Transverse colon (tissue), 4 donors: ENCODE measurements around the gene CLIP3.

ENCODE experiments used
- EP300 ChIP-seq: sonication (generic); formaldehyde crosslinking; IDR thresholded peaks from one replicate; pipeline ENCODE4 v1.6.1; 2017; ENCODE audit warnings: antibody characterized with exemption, low read depth
- POLR2A ChIP-seq: fragments of 450-650 bp; IDR thresholded peaks from one replicate; pipeline ENCODE4 v1.6.1; 2016; ENCODE audit warnings: antibody characterized with exemption, mild to moderate bottlenecking, moderate library complexity
- POLR2AphosphoS5 ChIP-seq, 3 donors: sonication (generic); formaldehyde crosslinking; IDR thresholded peaks; one replicate each; pipeline ENCODE4 v1.6.1; 2016; ENCODE audit warnings: antibody characterized with exemption in 3 of 3
- TF ChIP-seq, protein P1 (sequence below), 5 experiments: fragments of 200-600 bp in 3 of 5; fragments of 450-650 bp in 2 of 5; sonication (generic) in 3 of 5; IDR thresholded peaks; 1 replicate in 2 of 5; 2 replicates in 3 of 5; pipeline ENCODE4 v1.5.1; 2016 to 2017; ENCODE audit warnings: antibody characterized with exemption in 5 of 5, inconsistent platforms in 3 of 5, mild to moderate bottlenecking in 2 of 5, moderate library complexity in 1 of 5

DNA sequence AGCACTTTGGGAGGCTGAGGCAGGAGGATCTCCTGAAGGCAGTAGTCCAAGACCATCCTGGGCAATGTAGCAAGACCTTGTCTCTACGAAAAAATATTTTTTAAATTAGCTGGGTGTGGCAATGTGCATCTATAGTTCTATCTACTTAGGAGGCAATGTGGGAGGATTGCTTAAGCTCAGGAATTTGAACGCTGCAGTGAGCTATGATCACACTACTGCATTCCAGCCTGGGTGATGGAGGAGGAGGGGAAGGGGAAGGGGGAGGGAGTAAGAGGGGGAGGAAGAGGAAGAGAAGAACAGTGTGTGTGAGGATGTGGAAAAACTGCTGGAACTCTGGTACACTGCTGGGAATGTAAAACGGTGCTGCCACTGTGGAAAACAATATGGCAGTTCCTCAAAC lies 9.2 kb upstream of the CLIP3 start:
- TF ChIP-seq, protein P1, sequence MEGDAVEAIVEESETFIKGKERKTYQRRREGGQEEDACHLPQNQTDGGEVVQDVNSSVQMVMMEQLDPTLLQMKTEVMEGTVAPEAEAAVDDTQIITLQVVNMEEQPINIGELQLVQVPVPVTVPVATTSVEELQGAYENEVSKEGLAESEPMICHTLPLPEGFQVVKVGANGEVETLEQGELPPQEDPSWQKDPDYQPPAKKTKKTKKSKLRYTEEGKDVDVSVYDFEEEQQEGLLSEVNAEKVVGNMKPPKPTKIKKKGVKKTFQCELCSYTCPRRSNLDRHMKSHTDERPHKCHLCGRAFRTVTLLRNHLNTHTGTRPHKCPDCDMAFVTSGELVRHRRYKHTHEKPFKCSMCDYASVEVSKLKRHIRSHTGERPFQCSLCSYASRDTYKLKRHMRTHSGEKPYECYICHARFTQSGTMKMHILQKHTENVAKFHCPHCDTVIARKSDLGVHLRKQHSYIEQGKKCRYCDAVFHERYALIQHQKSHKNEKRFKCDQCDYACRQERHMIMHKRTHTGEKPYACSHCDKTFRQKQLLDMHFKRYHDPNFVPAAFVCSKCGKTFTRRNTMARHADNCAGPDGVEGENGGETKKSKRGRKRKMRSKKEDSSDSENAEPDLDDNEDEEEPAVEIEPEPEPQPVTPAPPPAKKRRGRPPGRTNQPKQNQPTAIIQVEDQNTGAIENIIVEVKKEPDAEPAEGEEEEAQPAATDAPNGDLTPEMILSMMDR (IDR thresholded peaks at IDR 0.05) = no peak
- TF ChIP-seq POLR2A (no peak), POLR2AphosphoS5 (IDR thresholded peaks at IDR 0.05) (no peak), EP300 (no peak)
